Measurements from ENCODE around the gene ZNF70.

GRCh38 chr22:23720855-23721254 is 30.1 kb downstream of the ZNF70 start:
- no peak for TF ChIP-seq CTCF (IDR thresholded peaks at IDR 0.05)
- no peak for TF ChIP-seq POLR2A (IDR thresholded peaks at IDR 0.05)
